ENCODE results near the gene GLIPR1L2.

The GLIPR1L2 gene

DNA sequence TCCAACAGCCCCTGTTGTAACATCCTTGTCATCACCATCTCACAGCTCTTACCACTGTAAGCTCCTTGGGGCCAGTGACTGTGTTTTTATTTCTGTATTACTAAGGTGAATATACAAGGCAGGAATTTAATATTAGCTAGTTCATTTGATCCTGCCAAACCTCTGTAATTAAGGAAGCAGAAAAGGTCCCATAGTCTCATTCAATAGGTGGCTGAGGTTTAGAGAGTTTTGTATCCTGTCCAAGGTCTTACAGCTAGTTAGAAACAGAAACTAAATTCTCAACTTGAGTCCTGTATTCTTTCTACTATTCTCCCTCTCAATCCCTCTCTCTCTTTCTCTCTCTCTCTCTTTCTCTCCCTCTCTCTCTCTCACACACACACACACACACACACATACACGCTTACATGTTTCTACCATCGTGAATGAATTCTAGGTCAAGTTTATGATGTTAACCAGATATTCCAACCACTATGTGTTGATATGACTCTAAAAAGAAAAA lies 89.1 kb downstream of the GLIPR1L2 start:
- peak; percentile 78 for DNase-seq

DNA sequence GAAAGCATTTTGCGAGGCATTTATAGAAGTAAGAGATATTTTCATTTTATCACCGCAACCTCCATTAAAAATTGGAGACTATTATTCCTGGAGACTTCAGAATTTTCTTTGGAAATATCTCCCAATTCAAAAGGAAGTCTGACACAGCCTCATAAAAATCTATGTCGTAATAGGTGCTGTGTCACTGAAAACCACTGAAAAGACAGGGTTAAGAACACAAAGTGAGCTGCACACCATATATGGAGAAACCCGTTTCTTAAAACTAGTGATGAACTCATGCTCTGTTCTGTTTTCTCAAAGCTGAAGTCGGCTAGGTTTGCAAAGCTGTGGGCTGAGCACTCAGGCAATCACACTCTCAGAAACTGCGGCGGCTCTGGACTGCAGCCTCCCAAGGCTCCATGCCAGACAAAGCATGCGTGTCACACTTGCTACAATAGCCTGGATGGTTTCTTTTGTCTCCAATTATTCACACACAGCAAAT lies 89.6 kb downstream of the GLIPR1L2 start, which contains the start of gene GLIPR1:
Gene GLIPR1, plus strand, starts transcription at position 287 of the 481 bp plus-strand sequence. Its CDS starts 126 bp downstream, at position 413.
- DNase-seq = peak; percentile 99

DNA sequence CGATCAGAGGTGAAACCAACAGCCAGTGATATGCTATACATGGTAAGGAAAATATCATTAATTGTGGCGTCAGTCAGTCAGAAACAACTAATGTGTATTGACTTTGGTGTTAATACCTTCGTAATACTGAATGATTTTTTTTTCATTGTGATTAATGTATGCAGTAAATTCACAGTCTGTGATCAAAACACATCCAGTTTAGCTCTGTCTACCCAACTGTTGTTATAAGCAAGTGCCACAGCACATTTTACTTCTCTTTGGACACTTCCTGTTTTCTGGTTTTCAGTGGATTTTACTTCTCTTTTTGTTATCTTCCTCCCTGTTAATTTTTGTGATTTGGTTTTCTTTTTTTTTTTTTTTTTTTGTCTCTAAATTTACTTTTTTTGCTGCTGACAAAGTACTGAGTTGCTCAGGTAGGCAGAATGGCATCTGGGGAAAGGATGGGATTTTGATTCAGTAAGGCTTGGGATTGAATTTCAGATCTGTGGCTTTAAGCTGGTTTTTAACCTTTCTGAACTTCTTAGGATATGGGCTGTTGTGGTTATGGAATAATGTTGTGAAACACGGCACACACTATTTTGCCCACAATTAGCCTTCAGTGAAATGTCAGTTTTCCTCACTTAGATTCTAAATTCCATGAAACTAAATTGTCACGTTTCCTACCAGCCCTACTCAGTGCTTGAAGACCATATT lies 90.3 kb downstream of the GLIPR1L2 start:
- no peak for DNase-seq

DNA sequence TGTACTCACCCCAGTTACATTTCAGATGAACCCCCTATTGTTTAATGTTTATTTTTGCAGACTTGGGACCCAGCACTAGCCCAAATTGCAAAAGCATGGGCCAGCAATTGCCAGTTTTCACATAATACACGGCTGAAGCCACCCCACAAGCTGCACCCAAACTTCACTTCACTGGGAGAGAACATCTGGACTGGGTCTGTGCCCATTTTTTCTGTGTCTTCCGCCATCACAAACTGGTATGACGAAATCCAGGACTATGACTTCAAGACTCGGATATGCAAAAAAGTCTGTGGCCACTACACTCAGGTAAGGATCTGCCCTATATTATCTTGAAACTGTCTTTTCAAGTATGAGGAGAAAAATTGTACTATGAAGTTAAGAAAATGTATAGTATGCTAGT lies 90.9 kb downstream of the GLIPR1L2 start:
- DNase-seq = peak; percentile 63
